GM18519 (cell line): ENCODE measurements around the gene ATP6V0D1.

Experiments used
- ATAC-seq: cut with Tn5 transposase; IDR thresholded peaks from one replicate; pipeline ENCODE4 v1.9.1; 2021; ENCODE audit warnings: mild to moderate bottlenecking, moderate library complexity; ENCODE audit not compliant: unreplicated experiment, low FRiP score

The ATP6V0D1 gene

GRCh38 chr16:67463691-67464090 lies 17.3 kb downstream of the ATP6V0D1 start:
- no peak for ATAC-seq

GRCh38 chr16:67463059-67463458 lies 17.9 kb downstream of the ATP6V0D1 start:
- no peak for ATAC-seq

- ATAC-seq, result no peak
Measured at GRCh38 chr16:67462279-67462655, 18.7 kb downstream of the ATP6V0D1 start.

- no peak for ATAC-seq
Measured at GRCh38 chr16:67461600-67462278, 19.2 kb downstream of the ATP6V0D1 start.

GRCh38 chr16:67460961-67461360 lies 20.0 kb downstream of the ATP6V0D1 start:
- ATAC-seq, result no peak

GRCh38 chr16:67460168-67460567 lies 20.8 kb downstream of the ATP6V0D1 start:
- ATAC-seq, result no peak

- ATAC-seq, result no peak
Measured at GRCh38 chr16:67459861-67460150, 21.2 kb downstream of the ATP6V0D1 start.

GRCh38 chr16:67459066-67459860 lies 21.7 kb downstream of the ATP6V0D1 start:
- no peak for ATAC-seq

- ATAC-seq, result no peak
Measured at GRCh38 chr16:67458121-67458641, 22.8 kb downstream of the ATP6V0D1 start.

- ATAC-seq, result no peak
Measured at GRCh38 chr16:67457611-67458010, 23.3 kb downstream of the ATP6V0D1 start.

- ATAC-seq, result no peak
Measured at GRCh38 chr16:67456391-67457081, 24.4 kb downstream of the ATP6V0D1 start.

GRCh38 chr16:67454852-67455251 lies 26.1 kb downstream of the ATP6V0D1 start:
- no peak for ATAC-seq

- ATAC-seq, result no peak
Measured at GRCh38 chr16:67454104-67454503, 26.9 kb downstream of the ATP6V0D1 start.

- ATAC-seq, result no peak
Measured at GRCh38 chr16:67451704-67452435, 29.1 kb downstream of the ATP6V0D1 start.

GRCh38 chr16:67451061-67451703 lies 29.8 kb downstream of the ATP6V0D1 start:
- no peak for ATAC-seq

GRCh38 chr16:67449739-67450138 lies 31.2 kb downstream of the ATP6V0D1 start:
- no peak for ATAC-seq

GRCh38 chr16:67449336-67449735 lies 31.6 kb downstream of the ATP6V0D1 start:
- no peak for ATAC-seq

GRCh38 chr16:67448580-67448979 lies 32.4 kb downstream of the ATP6V0D1 start:
- ATAC-seq, result no peak

GRCh38 chr16:67447508-67448076 lies 33.4 kb downstream of the ATP6V0D1 start:
- no peak for ATAC-seq

- ATAC-seq, result no peak
Measured at GRCh38 chr16:67446968-67447507, 33.9 kb downstream of the ATP6V0D1 start.
